GM18951 (cell line): ENCODE measurements around the gene PROC.

ENCODE experiments used
- POLR2A ChIP-seq: IDR thresholded peaks from 4 replicates; pipeline ENCODE4 v1.6.1; 2011; ENCODE audit warnings: mild to moderate bottlenecking; ENCODE audit not compliant: insufficient read length, insufficient read depth; ENCODE audit errors: extremely low read depth
- in situ Hi-C: fragments of 300-500 bp; cut with MboI; formaldehyde crosslinking; loops from one replicate; pipeline ENCODE4 v1.12.0; 2022; ENCODE audit warnings: low sequenced_read_pairs, mixed read lengths, inconsistent platforms; ENCODE audit not compliant: unreplicated experiment

PROC gene

DNA sequence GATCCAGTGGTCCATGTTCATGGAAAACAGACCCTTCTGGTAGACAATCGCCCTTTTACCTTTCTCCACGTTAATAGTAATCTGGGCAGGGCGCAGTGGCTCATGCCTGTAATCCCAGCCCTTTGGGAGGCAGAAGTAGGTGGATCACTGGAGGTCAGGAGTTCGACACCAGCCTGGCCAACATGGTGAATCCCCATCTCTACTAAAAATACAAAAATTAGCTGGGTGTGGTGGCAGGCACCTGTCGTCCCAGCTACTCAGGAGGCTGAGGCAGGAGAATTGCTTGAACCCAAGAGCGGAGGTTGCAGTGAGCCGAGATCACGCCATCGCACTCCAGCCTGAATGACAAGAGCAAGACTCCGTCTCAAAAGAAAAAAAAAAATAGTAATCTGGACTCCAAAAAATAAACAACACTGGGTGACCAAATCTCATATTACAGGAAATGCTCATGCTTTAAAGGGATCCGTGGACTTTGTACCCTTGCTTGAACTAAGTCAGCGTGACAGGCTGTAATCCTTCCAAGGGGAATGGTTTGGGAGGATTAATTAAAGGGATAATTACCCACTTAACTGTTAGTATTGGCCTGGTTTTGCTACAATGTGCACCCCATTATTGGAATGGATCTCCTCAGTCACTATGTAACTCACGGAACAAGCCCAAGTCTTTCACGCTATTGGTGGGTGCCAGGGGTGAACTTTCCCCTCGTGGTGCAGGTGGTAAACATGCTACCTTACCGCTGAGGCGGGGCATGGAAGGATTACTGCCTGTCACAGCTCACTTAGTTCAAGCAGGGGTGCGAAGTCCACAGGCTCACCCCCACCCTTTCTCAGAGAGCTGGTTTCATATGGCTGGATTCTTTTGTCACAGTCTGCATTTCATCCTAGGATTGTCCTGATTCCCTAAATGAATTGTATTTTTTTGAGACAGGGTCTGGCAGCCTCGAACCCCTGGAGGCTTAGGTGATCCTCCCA, 36.7 kb downstream of the PROC start:
- TF ChIP-seq POLR2A: no peak
- in situ Hi-C loops: no loop called here

GRCh38 chr2:127455566-127456493, 37.6 kb downstream of the PROC start:
- in situ Hi-C loops: no loop called here
- TF ChIP-seq POLR2A: no peak

DNA sequence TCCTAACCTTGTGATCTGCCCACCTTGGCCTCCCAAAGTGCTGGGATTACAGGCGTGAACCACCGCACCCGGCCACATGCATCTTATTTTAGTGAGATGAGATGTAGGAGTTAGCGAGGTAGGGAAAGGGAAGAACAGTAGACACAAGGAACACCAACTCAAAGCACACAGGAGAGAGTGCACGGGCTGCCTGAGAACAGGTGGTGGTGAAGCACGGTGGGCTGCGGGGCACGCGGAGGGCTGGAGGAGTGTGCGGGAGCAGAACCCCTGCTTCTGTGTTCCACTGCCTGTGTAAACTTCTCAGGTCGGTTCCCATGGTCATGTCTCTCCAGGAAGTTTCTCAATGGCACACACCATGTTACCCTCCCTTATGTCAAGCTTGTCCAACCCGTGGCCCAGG, 38.7 kb downstream of the PROC start:
- no peak for TF ChIP-seq POLR2A
- in situ Hi-C loops: no loop called here

GRCh38 chr2:127462461-127462860, 44.2 kb downstream of the PROC start:
- TF ChIP-seq POLR2A: no peak
- in situ Hi-C loops: no loop called here

- no peak for TF ChIP-seq POLR2A
- in situ Hi-C loops: no loop called here
These were observed 45.1 kb downstream of the PROC start for GRCh38 chr2:127463155-127463991.

DNA sequence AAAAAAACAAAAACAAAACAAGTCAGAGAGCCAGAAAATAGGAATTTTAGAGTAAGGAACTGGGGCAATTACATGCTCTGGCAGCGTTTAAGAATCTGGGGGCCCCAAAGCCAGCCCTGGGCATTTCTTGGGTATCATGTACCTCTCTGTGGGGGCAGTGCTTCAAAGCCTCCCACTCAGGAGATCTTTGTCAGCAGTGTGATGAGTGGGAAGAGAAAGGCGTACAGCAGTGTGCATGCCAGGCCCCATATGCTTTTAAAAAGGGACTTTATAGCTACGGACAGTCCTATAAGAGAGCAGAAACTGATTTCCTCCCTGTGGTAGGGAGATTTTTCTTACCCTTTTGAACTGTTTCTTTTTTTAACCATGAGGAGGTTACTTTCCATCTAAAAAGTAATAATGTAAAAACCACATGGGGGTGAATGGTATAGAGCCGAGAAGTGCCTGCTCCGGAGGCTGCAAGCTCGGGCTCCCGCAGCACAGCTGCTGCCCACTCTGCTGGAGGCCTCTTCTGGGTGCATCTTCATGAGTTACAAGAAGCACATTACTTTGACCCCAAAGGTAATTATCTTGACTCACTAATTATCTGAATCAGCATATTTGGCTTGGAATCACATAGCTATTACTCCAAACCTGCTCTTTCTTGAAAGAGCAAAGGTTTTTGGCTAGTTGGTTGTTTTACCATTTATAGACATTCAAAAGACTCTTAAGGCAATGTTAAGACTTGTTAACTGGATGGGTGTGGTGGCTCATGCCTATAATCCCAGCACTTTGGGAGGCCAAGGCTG, 46.4 kb downstream of the PROC start:
- in situ Hi-C loops: no loop called here
- TF ChIP-seq POLR2A: no peak

GRCh38 chr2:127465258-127465657, 47.0 kb downstream of the PROC start:
- in situ Hi-C loops: no loop called here
- no peak for TF ChIP-seq POLR2A

- in situ Hi-C loops: no loop called here
- TF ChIP-seq POLR2A: no peak
These were observed 50.8 kb downstream of the PROC start for GRCh38 chr2:127469051-127469450.

GRCh38 chr2:127469974-127470373, 51.7 kb downstream of the PROC start:
- no peak for TF ChIP-seq POLR2A
- in situ Hi-C loops: loop anchor here (10.0 kb wide), 1 partner anchor 275 kb away; no protein-coding TSS in a partner anchor

- in situ Hi-C loops: loop anchor here (10.0 kb wide), 1 partner anchor 277 kb away; no protein-coding TSS in a partner anchor
- TF ChIP-seq POLR2A: no peak
These were observed 53.2 kb downstream of the PROC start for GRCh38 chr2:127471286-127471988.

GRCh38 chr2:127472268-127472667, 54.0 kb downstream of the PROC start:
- no peak for TF ChIP-seq POLR2A
- in situ Hi-C loops: loop anchor here (10.0 kb wide), 1 partner anchor 277 kb away; no protein-coding TSS in a partner anchor
